Adipocyte (in vitro differentiated cells): ENCODE results near the gene EFNA4.

ENCODE experiments used
- DNase-seq: peaks from one replicate; pipeline ENCODE4 v3.0.0-alpha.2; 2015; ENCODE audit warnings: low read depth
- H3K27me3 ChIP-seq: replicated peaks from 2 replicates; pipeline ENCODE4 v1.7.0; 2013; ENCODE audit warnings: mild to moderate bottlenecking, low read length, moderate library complexity; ENCODE audit not compliant: control insufficient read depth, insufficient read depth
- H3K36me3 ChIP-seq: 2 replicates; pipeline ENCODE4 v1.7.0; 2013; ENCODE audit warnings: low read length, mild to moderate bottlenecking, moderate library complexity; ENCODE audit not compliant: control insufficient read depth, insufficient read depth, severe bottlenecking
- H3K4me1 ChIP-seq: 2 replicates; pipeline ENCODE4 v1.7.0; 2013; ENCODE audit warnings: mild to moderate bottlenecking, low read length, moderate library complexity; ENCODE audit not compliant: control insufficient read depth, insufficient read depth
- H3K4me3 ChIP-seq: 2 replicates; pipeline ENCODE4 v1.7.0; 2013; ENCODE audit warnings: mild to moderate bottlenecking, low read length, moderate library complexity
- H3K9ac ChIP-seq: 2 replicates; pipeline ENCODE4 v1.7.0; 2013; ENCODE audit warnings: mild to moderate bottlenecking, low read length, moderate library complexity
- H3K9me3 ChIP-seq: 2 replicates; pipeline ENCODE4 v1.7.0; 2013; ENCODE audit warnings: mild to moderate bottlenecking, low read length, moderate library complexity; ENCODE audit not compliant: control insufficient read depth

EFNA4 gene

GRCh38 chr1:155086128-155086741, 22.7 kb downstream of the EFNA4 start:
- Histone ChIP-seq H3K9ac (no peak overlapping the region), H3K36me3 (no peaks in the 10 kb centered on the region), H3K4me3 (no peak overlapping the region), H3K9me3 (no peaks in the 10 kb centered on the region), H3K27me3 (peaks cover 30% of the 10 kb centered on the region), H3K4me1 (peaks cover 20% of the 10 kb centered on the region)
- peak; percentile 74 for DNase-seq

DNA sequence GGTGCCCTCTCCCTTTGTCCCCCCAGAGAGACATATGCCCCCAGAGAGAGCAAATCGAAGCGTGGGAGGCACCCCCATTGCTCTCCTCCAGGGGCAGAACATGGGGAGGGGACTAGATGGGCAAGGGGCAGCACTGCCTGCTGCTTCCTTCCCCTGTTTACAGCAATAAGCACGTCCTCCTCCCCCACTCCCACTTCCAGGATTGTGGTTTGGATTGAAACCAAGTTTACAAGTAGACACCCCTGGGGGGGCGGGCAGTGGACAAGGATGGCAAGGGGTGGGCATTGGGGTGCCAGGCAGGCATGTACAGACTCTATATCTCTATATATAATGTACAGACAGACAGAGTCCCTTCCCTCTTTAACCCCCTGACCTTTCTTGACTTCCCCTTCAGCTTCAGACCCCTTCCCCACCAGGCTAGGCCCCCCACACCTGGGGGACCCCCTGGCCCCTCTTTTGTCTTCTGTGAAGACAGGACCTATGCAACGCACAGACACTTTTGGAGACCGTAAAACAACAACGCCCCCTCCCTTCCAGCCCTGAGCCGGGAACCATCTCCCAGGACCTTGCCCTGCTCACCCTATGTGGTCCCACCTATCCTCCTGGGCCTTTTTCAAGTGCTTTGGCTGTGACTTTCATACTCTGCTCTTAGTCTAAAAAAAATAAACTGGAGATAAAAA, 23.5 kb downstream of the EFNA4 start:
- Histone ChIP-seq H3K9me3 (no peaks in the 10 kb centered on the region), H3K4me1 (peaks cover 21% of the 10 kb centered on the region), H3K4me3 (no peak overlapping the region), H3K9ac (no peak overlapping the region), H3K36me3 (no peaks in the 10 kb centered on the region), H3K27me3 (peaks cover 31% of the 10 kb centered on the region)
- no peak for DNase-seq

GRCh38 chr1:155091071-155092051, 27.8 kb downstream of the EFNA4 start:
- H3K4me3 ChIP-seq: no peak overlapping the region
- no peaks in the 10 kb centered on the region for H3K36me3 ChIP-seq
- peak overlapping the region; percentile 53 for H3K9ac ChIP-seq
- H3K9me3 ChIP-seq: no peaks in the 10 kb centered on the region
- peak; percentile 90 for DNase-seq
- H3K4me1 ChIP-seq: peaks cover 10% of the 10 kb centered on the region
- H3K27me3 ChIP-seq: peaks cover 25% of the 10 kb centered on the region

DNA sequence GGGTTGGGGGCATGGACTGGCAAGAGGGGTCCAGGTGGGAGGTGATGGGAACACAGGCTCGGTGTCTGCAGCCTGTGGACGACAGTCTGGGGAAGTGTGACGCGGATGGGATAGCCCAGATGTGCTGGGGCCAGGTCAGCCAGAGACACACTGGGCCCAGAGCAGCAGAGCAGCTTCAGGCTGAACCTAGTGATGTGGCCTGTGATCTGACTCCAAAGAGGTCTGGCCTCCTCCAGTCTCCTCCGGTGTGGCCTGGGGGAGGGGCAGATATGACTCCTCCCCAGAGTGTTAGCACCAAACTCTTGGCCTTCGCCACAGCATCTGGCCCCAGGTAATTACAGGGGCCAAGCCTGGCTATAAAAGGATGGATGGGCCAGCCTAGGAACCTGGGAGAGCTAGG, 28.6 kb downstream of the EFNA4 start:
- no peak for DNase-seq
- H3K9me3 ChIP-seq: no peaks in the 10 kb centered on the region
- H3K4me1 ChIP-seq: peaks cover 10% of the 10 kb centered on the region
- H3K4me3 ChIP-seq: no peak overlapping the region
- H3K27me3 ChIP-seq: peaks cover 27% of the 10 kb centered on the region
- no peaks in the 10 kb centered on the region for H3K36me3 ChIP-seq
- H3K9ac ChIP-seq: no peak overlapping the region

DNA sequence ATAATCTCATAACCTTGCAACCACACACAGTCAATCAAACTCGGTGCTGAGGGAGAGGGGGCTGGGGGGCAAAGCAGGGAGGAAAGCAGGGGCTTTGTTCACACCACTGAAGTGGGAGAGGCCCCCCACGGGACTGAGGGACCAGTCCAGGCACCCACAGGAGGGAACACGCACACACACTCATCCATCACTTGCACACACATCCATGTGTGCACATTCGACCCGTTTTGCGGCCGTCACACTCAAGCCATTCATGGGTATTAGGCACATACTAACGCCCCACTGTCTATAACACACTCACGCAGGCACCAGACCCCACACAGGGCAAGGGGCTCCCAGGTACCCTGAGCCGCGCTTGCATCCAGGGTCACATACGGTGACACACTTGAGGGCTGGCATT, 29.1 kb downstream of the EFNA4 start:
- Histone ChIP-seq H3K4me1 (peaks cover 10% of the 10 kb centered on the region), H3K9ac (no peak overlapping the region), H3K4me3 (no peak overlapping the region), H3K27me3 (peaks cover 29% of the 10 kb centered on the region), H3K9me3 (no peaks in the 10 kb centered on the region), H3K36me3 (no peaks in the 10 kb centered on the region)
- no peak for DNase-seq

GRCh38 chr1:155093911-155094621, 30.5 kb downstream of the EFNA4 start:
- H3K9me3 ChIP-seq: no peaks in the 10 kb centered on the region
- H3K9ac ChIP-seq: peak overlapping the region; percentile 3

DNA sequence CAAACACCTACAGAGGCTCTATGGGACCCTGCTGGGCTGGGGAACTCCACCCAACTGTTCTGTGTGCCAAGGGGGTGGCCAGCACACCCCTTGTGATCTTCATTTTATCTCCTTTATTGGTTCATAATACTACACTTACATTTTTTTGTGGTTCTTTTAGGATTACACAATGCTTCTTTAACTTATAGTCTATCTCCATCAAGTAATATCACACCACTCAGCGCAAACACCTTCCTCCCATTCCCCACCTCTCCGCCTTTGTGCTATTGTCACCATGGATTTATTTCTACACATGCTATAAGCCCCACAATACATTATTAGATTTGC, 31.0 kb downstream of the EFNA4 start:
- Histone ChIP-seq H3K4me3 (no peak overlapping the region), H3K4me1 (peaks cover 10% of the 10 kb centered on the region), H3K9ac (no peak overlapping the region), H3K36me3 (no peaks in the 10 kb centered on the region), H3K9me3 (no peaks in the 10 kb centered on the region), H3K27me3 (peaks cover 33% of the 10 kb centered on the region)
- DNase-seq: no peak

More at GRCh38 chr1:155093911-155094621, 30.5 kb downstream of the EFNA4 start:
- H3K4me1 ChIP-seq: peaks cover 10% of the 10 kb centered on the region
- peak; percentile 65 for DNase-seq
- H3K36me3 ChIP-seq: no peaks in the 10 kb centered on the region
- no peak overlapping the region for H3K4me3 ChIP-seq
- peaks cover 33% of the 10 kb centered on the region for H3K27me3 ChIP-seq

- Histone ChIP-seq H3K4me1 (peaks cover 9% of the 10 kb centered on the region), H3K9ac (no peak overlapping the region), H3K36me3 (no peaks in the 10 kb centered on the region), H3K9me3 (no peaks in the 10 kb centered on the region), H3K4me3 (no peak overlapping the region), H3K27me3 (peaks cover 18% of the 10 kb centered on the region)
- DNase-seq: no peak
Measured at GRCh38 chr1:155099331-155099730, 35.8 kb downstream of the EFNA4 start.

DNA sequence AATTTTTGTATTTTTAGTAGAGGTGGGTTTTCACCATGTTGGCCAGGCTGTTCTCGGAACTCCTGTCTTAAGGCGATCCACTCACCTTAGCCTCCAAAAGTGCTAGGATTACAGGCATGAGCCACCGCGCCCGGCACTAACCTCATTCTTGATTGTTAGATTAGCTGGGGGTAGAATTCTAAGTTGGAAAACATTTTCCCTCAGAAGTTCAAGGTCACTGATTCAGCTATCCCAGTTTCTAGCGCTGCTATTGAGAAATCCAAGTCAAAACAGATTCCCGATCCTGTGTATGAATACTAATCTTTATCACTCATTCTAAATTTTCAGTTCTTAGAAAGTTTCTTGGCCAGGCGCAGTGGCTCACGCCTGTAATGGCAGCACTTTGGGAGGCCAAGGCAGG, 39.8 kb downstream of the EFNA4 start:
- Histone ChIP-seq H3K4me3 (no peak overlapping the region), H3K36me3 (no peaks in the 10 kb centered on the region), H3K4me1 (peaks cover 36% of the 10 kb centered on the region), H3K9ac (no peak overlapping the region), H3K27me3 (peaks cover 12% of the 10 kb centered on the region), H3K9me3 (no peaks in the 10 kb centered on the region)
- DNase-seq: no peak

DNA sequence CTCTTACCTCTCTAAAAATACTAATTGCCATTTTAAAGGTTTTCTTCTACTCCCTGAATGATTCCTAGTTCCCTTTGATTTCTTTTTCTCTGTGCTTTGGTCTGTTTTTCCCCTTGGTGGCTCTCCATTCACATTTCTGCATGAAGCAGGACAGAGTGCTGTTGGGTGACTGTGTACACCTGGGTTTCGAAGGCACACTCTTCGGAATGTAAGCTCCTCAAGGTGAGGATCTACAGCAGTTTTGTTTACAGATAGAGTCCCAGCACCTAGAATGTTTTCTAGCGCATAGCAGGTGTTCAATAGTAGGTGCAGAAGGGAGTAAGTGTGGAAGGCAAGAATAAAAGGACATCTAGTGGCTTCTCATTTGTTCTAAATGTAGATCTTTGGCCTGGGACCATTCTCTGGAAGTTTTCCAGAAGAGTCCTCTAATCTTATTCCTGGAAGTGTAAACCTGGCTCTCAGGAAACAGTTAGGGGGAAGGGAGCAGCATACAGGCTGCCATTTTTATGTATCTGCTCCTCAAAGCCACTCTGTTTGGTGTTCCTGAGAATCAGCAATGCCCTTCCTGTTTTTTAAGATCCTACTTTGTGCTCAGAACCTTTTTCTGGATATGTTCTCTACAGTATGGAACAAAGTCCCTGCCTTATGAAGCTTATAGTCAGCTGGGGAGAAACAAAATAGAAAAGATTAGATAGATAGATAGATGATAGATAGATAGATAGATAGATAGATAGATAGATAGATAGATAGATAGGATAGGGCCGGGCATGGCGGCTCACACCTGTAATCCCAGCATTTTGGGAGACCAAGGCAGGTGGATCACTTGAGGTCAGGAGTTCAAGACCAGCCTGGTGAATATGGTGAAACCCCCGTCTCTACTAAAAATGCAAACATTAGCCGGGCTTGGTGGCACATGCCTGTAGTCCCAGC, 41.3 kb downstream of the EFNA4 start:
- Histone ChIP-seq H3K27me3 (peaks cover 11% of the 10 kb centered on the region), H3K36me3 (no peaks in the 10 kb centered on the region), H3K9me3 (no peaks in the 10 kb centered on the region), H3K9ac (peak overlapping the region; percentile 56), H3K4me3 (peak overlapping the region; percentile 33), H3K4me1 (peaks cover 36% of the 10 kb centered on the region)
- no peak for DNase-seq
